D721Med (cell line): ENCODE measurements around the gene GIPC3.
"Not testable (repeated sequence)": the region's sequence is repeated elsewhere in the genome, so short reads cannot be mapped to it uniquely, and the experiment has no call there.

Experiments used
- DNase-seq: peaks from one replicate; pipeline ENCODE4 v3.0.0; 2011; ENCODE audit warnings: low spot score; ENCODE audit not compliant: insufficient read length
- FAIRE-seq: peaks from 2 replicates; lab custom pipeline; 2011; peaks lifted over from hg19 to GRCh38; lab: Jason Lieb, UNC
- CTCF ChIP-seq: IDR thresholded peaks from 2 replicates; pipeline ENCODE4 v1.5.1; 2012; ENCODE audit warnings: mild to moderate bottlenecking, control low read depth; ENCODE audit not compliant: insufficient read depth; ENCODE audit errors: missing control alignments

Gene GIPC3

DNA sequence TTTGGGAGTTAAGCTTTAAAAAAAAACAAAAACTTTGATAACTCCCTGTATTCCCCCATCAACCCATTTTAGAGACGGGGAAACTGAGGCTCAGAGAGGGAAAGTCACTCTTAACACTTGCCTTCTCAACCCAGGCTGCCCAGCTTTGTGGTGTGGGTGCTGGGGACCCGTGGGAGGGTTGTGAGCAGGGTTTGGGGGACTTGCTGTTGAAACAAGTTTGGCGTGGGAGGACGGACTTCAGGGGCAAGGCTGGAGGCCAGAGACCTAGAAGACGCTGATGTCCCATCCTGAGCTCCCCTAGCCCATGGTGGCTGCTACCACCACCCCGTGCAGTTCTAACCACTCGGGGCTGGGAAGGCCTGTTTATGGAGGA lies 42.1 kb downstream of the GIPC3 start:
- no peak for TF ChIP-seq CTCF
- FAIRE-seq (no peak), DNase-seq (no peak)

- DNase-seq, FAIRE-seq: not testable (repeated sequence)
Observed at GRCh38 chr19:3628766-3629165, 43.5 kb downstream of the GIPC3 start.

GRCh38 chr19:3631053-3631861 lies 46.0 kb downstream of the GIPC3 start:
- TF ChIP-seq CTCF: no peak
- no peak for DNase-seq
- no peak for FAIRE-seq

GRCh38 chr19:3632098-3632497 lies 46.8 kb downstream of the GIPC3 start:
- FAIRE-seq (no peak), DNase-seq (no peak)
- TF ChIP-seq CTCF: no peak

DNA sequence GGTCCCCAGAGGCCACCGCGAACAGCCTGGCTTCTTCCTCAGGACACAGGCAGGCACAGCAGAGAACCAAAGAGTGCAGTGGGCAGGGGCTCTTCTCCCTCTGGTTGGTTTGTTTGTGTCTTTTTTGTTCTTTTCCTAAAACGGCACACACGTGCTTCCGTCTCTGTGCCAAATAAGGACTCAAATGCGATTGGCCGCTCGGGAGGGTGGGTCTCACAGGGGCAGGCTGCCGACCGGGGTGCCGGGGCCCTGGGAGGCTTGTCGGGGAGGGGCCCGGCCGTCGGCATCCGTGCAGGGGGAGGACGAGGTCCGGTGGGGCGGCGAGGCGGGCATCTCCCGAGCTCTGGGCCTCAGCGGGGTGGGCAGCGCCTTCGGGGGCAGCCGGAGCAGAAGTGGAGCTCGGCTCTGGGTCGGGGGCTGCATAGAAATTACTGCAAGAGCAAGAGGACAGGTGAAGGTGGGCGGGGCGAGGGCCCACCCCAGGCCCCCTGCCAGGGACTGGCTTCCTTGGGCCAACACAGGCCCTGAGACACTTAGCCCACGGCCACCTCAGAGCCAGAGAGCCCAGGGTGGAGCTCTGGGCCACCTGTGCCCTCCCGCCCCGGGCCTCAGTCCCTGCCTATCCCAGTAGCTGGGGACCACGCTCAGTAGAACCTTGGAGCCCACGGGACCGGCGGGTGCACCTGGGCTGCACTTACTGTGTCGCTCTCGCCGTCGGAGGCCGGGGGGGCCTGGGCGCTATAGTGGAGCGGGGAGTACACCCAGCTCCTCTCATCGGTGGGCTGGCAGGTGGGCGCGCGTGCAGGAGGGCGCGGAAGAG lies 47.7 kb downstream of the GIPC3 start:
- DNase-seq (no peak), FAIRE-seq (no peak)
- no peak for TF ChIP-seq CTCF

DNA sequence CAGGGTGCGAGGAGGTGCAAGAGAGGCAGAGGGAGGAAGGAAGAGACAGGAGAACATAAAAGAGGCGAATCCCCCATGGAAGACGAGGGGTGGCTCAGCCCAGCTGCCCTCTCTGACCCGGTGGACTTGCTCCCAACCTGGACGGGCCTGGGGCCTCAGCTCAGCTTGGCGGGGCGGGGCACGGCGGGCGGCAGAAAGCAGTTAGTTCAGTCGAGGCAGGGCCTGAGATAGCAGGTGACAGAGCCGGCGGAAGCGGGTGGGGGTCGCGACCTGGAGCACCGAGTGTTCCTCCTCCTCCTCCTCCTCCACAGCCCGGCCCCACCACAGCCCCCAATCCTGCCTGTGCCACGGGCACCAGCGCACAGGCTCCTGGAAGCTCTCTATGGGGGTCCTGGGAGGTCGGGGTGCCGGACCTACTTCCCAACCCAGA lies 48.3 kb downstream of the GIPC3 start:
- no peak for FAIRE-seq
- DNase-seq: no peak
- TF ChIP-seq CTCF: no peak

- FAIRE-seq (no peak), DNase-seq (no peak)
- no peak for TF ChIP-seq CTCF
Observed at GRCh38 chr19:3634496-3635045, 49.3 kb downstream of the GIPC3 start.
